Measurements from ENCODE around the gene PRKCZ. TPM values are rescaled to one million over a fixed set of nuclear protein-coding genes. Genes with fewer than 3 reads are reported as not detected.

Gene PRKCZ
- total RNA-seq, 6 experiments from 2014 or later: 0.55 to 1.4 (median 0.95) TPM

DNA sequence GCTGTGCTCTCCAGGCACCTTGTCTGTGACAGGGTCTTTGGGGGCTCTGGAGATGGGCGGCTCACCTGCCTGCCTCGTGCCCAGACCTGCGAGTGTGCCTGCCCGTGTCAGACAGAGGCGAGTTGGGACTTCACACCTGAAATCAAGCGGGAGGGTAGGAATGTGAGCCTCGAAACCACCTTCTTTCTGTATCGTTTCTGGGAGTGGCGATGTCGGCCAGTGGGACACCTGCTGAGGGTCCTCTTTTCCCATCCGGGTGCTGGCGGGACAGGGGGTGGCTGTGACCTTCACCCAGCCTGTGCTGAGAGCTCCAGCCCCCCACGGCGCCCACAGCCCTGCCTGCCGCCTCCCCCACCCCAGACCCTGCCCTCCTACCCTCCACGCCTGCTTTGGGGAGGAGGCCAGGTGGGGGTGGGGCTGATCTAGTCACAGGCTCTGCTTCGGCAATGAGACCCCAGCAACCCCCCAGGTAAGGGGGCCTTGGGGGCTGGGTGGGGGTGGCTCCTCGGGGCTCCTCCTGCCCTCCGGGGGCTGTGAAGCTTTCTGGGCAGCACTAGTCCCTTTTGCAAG is 160.0 kb downstream of the PRKCZ start:
- H3K27me3 Mint-ChIP-seq (ENCODE audit: insufficient read depth): no peaks in the 10 kb centered on the region
- H3K4me1 Mint-ChIP-seq (ENCODE audit: low read depth): peaks cover 34% of the 10 kb centered on the region
- H3K4me3 Mint-ChIP-seq: no peak overlapping the region
- TF ChIP-seq, protein P1, sequence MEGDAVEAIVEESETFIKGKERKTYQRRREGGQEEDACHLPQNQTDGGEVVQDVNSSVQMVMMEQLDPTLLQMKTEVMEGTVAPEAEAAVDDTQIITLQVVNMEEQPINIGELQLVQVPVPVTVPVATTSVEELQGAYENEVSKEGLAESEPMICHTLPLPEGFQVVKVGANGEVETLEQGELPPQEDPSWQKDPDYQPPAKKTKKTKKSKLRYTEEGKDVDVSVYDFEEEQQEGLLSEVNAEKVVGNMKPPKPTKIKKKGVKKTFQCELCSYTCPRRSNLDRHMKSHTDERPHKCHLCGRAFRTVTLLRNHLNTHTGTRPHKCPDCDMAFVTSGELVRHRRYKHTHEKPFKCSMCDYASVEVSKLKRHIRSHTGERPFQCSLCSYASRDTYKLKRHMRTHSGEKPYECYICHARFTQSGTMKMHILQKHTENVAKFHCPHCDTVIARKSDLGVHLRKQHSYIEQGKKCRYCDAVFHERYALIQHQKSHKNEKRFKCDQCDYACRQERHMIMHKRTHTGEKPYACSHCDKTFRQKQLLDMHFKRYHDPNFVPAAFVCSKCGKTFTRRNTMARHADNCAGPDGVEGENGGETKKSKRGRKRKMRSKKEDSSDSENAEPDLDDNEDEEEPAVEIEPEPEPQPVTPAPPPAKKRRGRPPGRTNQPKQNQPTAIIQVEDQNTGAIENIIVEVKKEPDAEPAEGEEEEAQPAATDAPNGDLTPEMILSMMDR (IDR thresholded peaks at IDR 0.05): no peak
- no peak for DNase-seq
- H3K9me3 Mint-ChIP-seq: no peaks in the 10 kb centered on the region
- no peak overlapping the region; the same call in 1 of the 2 replicates for H3K27ac Mint-ChIP-seq
- no peaks in the 10 kb centered on the region for H3K36me3 Mint-ChIP-seq (ENCODE audit: low read depth)

DNA sequence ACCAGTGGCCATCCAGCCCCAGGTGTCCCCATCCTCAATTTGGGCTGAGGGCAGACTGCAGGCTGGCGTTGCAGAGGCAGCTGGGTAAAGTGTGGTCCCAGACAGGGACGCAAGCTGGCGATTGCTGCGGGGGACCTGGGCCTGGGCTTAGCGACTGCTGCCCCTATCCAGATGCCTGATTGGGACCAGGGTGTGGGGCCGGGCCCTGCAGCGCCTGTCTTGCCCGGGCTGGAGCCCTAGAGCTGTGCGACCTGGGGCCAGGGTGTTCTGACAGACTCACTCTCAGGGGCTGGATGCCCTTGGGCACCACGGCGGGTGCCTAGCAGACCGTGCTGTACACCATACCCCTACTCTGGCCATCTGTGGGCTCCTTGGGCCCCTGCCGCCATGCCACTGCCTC is 160.6 kb downstream of the PRKCZ start:
- H3K4me1 Mint-ChIP-seq (ENCODE audit: low read depth): peaks cover 34% of the 10 kb centered on the region
- H3K4me3 Mint-ChIP-seq: no peak overlapping the region
- TF ChIP-seq, protein P1 (IDR thresholded peaks at IDR 0.05): no peak
- no peak for DNase-seq
- H3K36me3 Mint-ChIP-seq (ENCODE audit: low read depth): no peaks in the 10 kb centered on the region
- H3K9me3 Mint-ChIP-seq: no peaks in the 10 kb centered on the region
- no peak overlapping the region for H3K27ac Mint-ChIP-seq
- H3K27me3 Mint-ChIP-seq (ENCODE audit: insufficient read depth): no peaks in the 10 kb centered on the region

DNA sequence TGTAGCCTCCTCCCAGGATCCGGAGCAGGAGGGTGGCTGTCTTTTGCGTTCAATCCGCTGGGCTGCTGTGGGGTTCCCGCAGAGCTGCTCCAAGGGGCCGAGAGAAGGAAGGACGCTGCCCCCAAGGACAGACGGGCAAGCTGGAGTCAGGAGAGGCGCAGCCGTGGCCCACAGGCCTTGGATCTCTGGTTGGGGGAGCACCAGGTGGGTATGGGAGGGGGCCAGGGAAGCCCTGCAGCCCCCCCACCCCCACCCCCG is 162.0 kb downstream of the PRKCZ start:
- peak overlapping the region; percentile 70 for H3K4me3 Mint-ChIP-seq
- no peaks in the 10 kb centered on the region for H3K9me3 Mint-ChIP-seq
- peaks cover 28% of the 10 kb centered on the region for H3K4me1 Mint-ChIP-seq (ENCODE audit: low read depth)
- no peak for DNase-seq
- H3K36me3 Mint-ChIP-seq (ENCODE audit: low read depth): no peaks in the 10 kb centered on the region
- TF ChIP-seq, protein P1 (IDR thresholded peaks at IDR 0.05): no peak
- peak overlapping the region; percentile 98 for H3K27ac Mint-ChIP-seq
- no peaks in the 10 kb centered on the region for H3K27me3 Mint-ChIP-seq (ENCODE audit: insufficient read depth)

DNA sequence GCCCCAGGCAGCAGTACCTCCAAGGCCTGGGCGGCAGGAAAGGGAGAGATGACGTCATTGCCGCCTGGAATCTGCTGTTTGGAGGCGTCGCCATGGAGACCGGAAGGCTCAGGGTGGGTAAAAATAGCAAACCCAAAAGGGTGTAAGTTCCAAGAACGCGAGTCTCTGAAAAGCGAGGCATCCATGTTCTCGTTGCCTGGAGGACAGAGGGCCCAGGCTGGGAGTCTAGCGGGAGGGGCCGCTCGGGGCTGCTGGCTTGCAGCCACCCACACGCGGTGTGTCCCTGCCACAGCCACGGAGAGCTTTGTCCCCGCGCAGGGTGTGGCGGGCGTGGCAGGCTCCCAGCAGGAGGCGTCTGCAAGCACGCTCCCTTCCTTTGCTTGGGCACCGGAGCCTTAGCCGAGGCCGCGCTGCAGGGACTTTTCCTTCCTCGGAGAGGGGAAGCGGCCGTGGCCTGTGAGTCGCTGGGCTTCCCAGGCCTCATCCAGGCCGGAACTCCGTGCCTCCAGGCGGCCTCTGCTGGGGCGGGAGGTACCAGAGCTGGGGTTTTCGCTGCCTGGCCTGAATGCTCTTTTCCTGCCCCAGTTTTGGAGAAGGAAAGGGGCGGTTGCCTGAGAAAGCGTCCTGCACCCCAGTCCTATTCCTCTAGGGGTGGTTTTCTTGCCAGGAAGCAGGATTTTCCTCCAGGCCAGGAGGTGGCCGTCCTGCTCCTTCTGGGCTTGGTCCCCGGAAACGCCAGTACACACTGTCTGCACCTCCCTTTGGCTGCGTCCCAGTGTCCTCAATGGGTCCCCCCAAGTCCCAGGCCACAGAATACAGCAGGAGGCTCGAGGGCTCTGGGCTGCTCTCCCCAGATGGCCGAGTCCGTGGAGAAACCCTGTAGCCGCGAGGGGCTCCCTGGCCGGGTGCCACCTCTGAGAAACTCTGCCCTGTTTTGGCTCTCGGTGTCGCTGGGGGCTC is 162.6 kb downstream of the PRKCZ start:
- peak; percentile 96 for DNase-seq
- H3K36me3 Mint-ChIP-seq (ENCODE audit: low read depth): no peaks in the 10 kb centered on the region
- H3K4me3 Mint-ChIP-seq: peak overlapping the region; percentile 70
- H3K9me3 Mint-ChIP-seq: no peaks in the 10 kb centered on the region
- H3K27me3 Mint-ChIP-seq (ENCODE audit: insufficient read depth): no peaks in the 10 kb centered on the region
- TF ChIP-seq, protein P1 (IDR thresholded peaks at IDR 0.05): peak; percentile 67
- H3K27ac Mint-ChIP-seq: peak overlapping the region; percentile 98
- peaks cover 22% of the 10 kb centered on the region for H3K4me1 Mint-ChIP-seq (ENCODE audit: low read depth)

DNA sequence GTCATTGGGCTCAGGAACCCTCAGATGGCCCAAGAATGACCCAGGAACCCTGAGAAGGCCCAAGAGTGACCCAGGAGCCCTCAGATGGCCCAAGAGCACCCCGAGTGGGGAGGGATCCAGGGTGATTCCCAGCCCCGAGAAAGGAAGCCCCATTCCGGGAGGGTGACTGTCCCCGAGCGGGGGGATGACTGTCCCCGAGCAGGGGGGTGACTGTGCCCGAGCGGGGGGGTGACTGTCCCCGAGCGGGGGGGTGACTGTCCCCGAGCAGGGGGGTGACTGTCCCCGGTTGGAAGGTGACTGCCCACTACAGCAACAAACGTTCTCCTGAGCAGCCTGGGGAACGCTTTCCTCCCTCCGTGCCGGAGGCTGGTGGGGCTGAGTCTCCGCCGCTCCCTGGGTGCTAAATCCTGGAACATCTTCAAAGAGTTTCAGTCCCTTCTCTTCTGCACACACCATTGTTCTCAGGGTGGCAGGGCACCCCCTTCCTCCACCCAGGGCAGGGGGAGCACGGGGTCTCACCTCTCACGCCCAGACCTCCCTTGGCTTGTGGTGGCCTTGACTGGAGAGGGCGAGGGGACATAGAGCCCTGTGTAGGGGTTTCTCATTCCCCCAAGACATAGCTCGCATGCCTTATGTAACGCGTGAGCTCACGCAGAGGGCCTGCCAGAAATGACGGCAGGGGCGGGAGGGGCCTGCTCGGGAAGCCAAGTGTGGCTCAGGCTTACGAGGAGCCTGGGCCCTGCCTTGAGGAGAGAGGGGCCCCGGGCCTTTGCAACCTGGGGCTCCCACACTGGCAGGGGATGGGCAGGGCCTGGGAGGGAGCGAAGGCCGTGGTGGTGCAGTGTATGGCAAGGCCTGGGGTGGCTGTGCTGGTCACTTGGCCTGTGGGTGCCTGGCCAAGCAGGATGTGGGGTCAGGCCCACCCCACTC is 163.6 kb downstream of the PRKCZ start:
- H3K27ac Mint-ChIP-seq: peak overlapping the region; percentile 98
- H3K27me3 Mint-ChIP-seq (ENCODE audit: insufficient read depth): no peaks in the 10 kb centered on the region
- H3K4me3 Mint-ChIP-seq: peak overlapping the region; percentile 70
- no peaks in the 10 kb centered on the region for H3K36me3 Mint-ChIP-seq (ENCODE audit: low read depth)
- TF ChIP-seq, protein P1 (IDR thresholded peaks at IDR 0.05): no peak
- no peaks in the 10 kb centered on the region for H3K9me3 Mint-ChIP-seq
- peaks cover 13% of the 10 kb centered on the region for H3K4me1 Mint-ChIP-seq (ENCODE audit: low read depth)
- peak; percentile 67 for DNase-seq

Data from HFFc6 (cell line).